Vagina (tissue), 2 donors: ENCODE measurements around the gene SPON1.

Experiments used
- CTCF ChIP-seq, 3 experiments: fragments of 450-650 bp in 2 of 3; fragments of 200-600 bp in 1 of 3; sonication (generic) in 1 of 3; IDR thresholded peaks; one replicate each; pipeline ENCODE4 v1.5.1; 2017 to 2019; ENCODE audit warnings: antibody characterized with exemption in 3 of 3, mild to moderate bottlenecking in 2 of 3, moderate library complexity in 2 of 3
- POLR2A ChIP-seq, 2 donors: fragments of 450-650 bp; IDR thresholded peaks; one replicate each; pipeline ENCODE4 v1.6.1; 2017; ENCODE audit warnings: antibody characterized with exemption in 2 of 2, mild to moderate bottlenecking in 2 of 2, moderate library complexity in 2 of 2

- TF ChIP-seq CTCF (IDR thresholded peaks at IDR 0.05) (no peak), POLR2A (IDR thresholded peaks at IDR 0.05) (no peak)
Observed at GRCh38 chr11:14299921-14300320, 337.4 kb downstream of the SPON1 start.
